Neural progenitor cell (in vitro differentiated cells): ENCODE measurements around the gene ZC3H18.
A peak's percentile ranks its signal among the peaks of the same experiment; 100 is the strongest.

ENCODE experiments used
- EZH2 ChIP-seq: fragments of 200-600 bp; sonication (generic); IDR thresholded peaks from 2 replicates; pipeline ENCODE4 v1.6.1; 2017; ENCODE audit warnings: antibody characterized with exemption, mild to moderate bottlenecking, moderate library complexity
- EZH2phosphoT487 ChIP-seq: fragments of 200-600 bp; sonication (generic); IDR thresholded peaks from 2 replicates; pipeline ENCODE4 v1.6.1; 2017; ENCODE audit warnings: antibody characterized with exemption
- TF ChIP-seq, protein P1 (sequence below): fragments of 200-600 bp; sonication (generic); IDR thresholded peaks from 2 replicates; pipeline ENCODE4 v1.5.1; 2017; ENCODE audit warnings: antibody characterized with exemption, mild to moderate bottlenecking

DNA sequence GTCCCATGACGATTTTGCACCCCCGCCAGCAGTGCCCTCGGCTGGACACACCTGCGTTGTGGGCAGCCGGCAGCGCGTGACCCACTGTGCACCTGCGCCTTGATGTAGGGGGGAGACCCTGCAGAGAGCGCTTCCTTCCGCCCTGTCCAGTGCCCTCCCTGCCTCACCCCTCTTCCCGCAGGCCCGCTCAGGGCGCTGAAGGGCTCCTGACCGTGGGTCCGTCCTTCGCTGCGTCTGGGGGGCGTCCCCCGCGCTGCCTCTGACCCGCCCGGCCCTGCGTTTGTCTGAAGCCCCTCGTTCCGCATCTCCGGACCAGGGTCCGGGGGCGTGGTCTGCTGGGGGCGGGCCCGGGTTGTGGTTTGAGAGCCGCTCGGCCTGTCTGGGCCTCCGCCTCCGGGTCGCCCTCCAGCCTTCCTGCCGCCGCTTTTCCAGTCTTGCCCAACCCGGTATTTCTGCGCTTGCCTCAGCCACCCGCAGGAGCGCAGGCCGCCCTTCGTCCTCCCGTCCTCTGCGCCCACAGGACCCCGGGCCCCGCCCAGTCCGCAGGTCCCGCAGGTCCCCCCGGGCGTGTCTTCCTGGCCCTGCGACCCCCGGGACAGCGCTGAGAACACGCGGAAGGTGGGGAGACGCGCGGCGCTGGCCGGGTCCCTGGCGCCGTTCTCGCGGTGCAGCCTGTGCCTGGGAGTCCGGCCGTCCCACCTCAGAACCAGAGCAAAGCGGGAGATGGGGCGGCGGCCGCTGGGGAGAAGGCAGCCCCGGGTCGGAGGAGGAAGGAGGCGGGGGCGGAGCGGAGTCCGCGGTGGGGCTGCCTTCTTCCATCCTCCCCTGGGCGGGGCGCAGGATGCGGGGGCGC lies 64.2 kb downstream of the ZC3H18 start:
- TF ChIP-seq EZH2 = peak; percentile 54
- TF ChIP-seq, protein P1, sequence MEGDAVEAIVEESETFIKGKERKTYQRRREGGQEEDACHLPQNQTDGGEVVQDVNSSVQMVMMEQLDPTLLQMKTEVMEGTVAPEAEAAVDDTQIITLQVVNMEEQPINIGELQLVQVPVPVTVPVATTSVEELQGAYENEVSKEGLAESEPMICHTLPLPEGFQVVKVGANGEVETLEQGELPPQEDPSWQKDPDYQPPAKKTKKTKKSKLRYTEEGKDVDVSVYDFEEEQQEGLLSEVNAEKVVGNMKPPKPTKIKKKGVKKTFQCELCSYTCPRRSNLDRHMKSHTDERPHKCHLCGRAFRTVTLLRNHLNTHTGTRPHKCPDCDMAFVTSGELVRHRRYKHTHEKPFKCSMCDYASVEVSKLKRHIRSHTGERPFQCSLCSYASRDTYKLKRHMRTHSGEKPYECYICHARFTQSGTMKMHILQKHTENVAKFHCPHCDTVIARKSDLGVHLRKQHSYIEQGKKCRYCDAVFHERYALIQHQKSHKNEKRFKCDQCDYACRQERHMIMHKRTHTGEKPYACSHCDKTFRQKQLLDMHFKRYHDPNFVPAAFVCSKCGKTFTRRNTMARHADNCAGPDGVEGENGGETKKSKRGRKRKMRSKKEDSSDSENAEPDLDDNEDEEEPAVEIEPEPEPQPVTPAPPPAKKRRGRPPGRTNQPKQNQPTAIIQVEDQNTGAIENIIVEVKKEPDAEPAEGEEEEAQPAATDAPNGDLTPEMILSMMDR = no peak
- TF ChIP-seq EZH2phosphoT487 = no peak
